Body of pancreas (tissue), 4 donors: ENCODE data around the gene UGT3A2.

Experiments
- CTCF ChIP-seq, 7 experiments: fragments of 450-650 bp in 4 of 7; fragments of 200-600 bp in 3 of 7; sonication (generic) in 3 of 7; IDR thresholded peaks; one replicate each; pipeline ENCODE4 v1.5.1; 2016 to 2019; ENCODE audit warnings: antibody characterized with exemption in 7 of 7
- POLR2A ChIP-seq, 3 donors: fragments of 450-650 bp; IDR thresholded peaks; one replicate each; pipeline ENCODE4 v1.6.1; 2016; ENCODE audit warnings: antibody characterized with exemption in 3 of 3, mild to moderate bottlenecking in 2 of 3

GRCh38 chr5:36057386-36057785, 9.3 kb downstream of the UGT3A2 start:
- no peak for TF ChIP-seq CTCF (IDR thresholded peaks at IDR 0.05)
- no peak for TF ChIP-seq POLR2A (IDR thresholded peaks at IDR 0.05)
